Brain pericyte (primary cell): Measurements from ENCODE around the gene CD209.

Source experiments
- DNase-seq: peaks from one replicate; pipeline ENCODE4 v3.0.0-alpha.2; 2012; ENCODE audit warnings: low read depth, low spot score

CD209 gene

GRCh38 chr19:7738023-7738422, 9.3 kb downstream of the CD209 start:
- DNase-seq: no peak

DNA sequence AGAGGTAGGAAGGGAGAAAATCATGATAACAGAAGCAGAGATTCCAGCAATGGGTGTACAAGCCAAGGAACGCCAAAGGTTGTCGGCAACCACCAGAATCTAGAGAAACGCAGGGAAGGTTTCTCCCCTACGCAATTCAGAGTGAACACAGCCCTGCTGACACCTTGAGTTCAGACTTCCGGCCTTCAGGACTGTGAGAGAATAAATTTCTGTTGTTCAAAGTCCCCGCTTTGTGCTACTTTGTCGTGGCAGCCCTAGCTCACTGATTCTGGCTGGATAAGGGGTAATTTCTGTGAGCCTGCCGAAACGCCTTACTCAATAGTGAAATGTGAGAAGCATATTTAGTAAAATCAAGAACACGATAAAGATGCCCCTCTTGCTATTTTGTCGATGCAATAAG, 10.1 kb downstream of the CD209 start:
- no peak for DNase-seq

- no peak for DNase-seq
Observed at GRCh38 chr19:7736148-7736547, 11.2 kb downstream of the CD209 start.

DNA sequence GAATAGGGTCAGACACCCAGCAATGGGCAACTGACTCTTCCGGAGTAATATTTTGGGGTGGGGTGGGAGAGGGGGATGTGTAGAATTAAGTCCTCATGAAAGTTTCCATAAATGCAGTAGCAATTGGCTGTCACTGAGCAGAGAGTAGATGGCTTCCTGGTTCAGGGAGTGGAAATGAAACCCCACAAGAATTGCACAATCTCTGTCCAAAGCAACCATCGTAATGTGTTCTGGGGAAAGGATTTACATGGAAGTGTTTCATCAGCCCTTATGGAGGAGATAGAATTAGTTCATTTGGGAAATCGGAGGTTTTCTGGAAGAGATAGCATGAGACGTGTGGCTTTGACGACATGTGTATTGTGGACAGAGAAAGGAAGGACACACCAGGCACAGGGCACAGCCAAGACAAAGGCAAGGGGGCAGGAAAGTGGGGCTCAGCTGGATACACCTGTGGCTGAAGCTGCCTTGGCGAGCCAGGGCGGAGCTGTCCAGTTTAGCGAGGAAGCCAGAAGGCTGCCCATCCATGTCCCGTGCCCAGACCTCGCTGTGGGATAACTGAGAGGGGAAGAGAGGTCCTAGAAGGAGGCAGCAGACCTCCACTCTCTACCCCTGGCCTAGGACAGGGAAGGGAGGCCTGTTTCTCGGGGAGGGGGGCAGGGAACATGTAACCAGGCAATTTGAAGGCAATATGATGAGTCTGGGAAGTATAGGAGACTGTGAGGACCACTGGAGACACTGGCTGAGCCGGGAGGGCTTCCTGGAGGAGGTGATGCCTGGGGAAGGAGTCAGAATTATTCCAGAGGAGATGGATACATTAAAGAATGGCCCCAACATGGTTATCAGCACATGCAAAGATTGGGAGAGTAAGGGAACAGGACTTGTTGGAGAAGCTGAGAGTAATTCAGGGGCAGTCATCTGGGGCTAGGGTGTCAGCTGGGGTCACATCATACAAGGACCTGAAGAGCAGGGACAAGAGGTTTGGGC, 12.8 kb downstream of the CD209 start:
- no peak for DNase-seq

GRCh38 chr19:7733376-7733775, 14.0 kb downstream of the CD209 start:
- no peak for DNase-seq

DNA sequence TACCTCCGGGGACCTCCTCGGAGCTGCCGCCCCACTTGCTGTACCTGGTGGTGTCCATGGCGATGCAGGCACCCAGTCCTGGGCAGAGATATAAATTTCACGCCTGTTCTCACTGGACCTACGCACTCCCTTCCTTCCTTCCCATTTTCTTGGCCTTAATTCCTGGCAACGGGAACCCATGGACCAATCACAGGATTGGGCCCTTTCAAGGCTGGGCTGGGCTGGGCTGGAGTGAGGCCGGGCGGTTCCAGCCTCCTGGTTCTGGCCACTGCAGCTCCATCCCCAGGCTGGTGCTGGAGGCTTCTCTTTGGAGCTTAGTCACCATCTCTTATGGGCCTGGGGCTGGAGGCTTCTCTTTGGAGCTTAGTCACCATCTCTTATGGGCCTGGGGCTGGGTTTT, 15.3 kb downstream of the CD209 start, which contains the start of gene CLEC4G:
Gene CLEC4G, minus strand, starts transcription at position 66 of the 400 bp plus-strand sequence. Its CDS starts 8 bp downstream, at position 58.
- DNase-seq: no peak

DNA sequence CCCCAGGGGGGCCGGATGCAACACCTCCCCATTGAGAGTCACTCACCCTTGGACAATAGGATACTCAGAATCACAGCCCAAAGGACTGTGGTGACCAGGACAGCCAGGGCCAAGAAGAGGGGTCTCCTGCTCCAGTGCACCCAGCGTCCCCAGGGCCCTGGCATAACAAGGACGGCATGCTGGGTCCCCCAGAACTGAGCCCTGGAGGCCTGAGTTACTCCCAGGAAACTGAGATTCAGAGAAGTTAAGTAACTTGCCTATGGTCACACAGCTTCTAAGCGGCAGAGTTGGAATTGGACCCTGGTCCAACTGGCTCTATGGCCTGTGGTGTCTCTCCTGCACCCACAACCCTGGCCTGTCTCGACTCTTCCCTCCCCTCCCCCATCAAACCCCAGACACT, 15.7 kb downstream of the CD209 start:
- no peak for DNase-seq

GRCh38 chr19:7731218-7731595, 16.1 kb downstream of the CD209 start:
- no peak for DNase-seq

DNA sequence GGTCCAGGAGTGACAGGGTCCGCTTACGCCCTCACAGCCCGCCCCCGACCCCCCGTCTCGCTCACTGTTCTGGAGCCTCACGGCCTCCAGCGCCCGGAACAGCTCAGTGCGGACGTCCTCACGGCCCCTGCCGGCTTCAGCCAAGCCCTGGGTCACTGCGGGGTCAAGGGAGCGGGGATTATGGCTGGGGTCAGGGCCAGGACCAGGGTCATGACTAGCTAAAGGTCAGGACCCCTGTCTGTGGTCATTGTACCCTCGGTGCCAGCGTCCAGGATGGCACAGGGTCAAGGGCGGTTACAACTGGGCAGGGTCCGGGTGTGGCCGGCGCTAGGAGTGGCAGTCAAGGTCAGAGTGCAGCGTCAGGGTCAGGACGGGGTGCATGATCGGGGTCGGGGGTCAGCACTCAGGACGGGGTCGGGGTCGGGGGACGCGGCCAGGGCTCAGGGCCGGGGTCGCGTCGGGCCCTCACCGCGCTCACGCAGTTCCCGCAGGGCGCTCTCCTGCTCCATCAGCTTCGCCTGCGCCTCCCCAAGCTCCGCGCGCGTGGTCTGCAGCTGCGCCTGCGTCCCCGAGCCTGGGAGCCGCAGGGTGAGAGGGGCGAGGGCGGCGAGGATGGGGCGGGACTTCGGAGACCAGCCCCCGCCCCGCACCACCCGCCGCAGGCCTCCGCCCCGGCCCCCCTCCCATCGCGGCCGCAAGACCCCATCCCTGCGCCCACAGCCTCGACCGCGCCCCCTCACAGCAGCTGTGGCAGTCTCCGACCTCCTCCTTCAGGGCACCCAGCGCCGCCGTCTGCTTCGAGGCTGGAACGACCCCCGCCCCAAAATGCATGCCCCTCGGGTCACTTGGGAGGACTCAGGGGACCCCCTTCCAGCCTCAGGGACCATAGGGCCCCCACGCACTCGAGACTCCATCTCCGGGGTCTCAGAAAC, 16.8 kb downstream of the CD209 start:
- DNase-seq: no peak

DNA sequence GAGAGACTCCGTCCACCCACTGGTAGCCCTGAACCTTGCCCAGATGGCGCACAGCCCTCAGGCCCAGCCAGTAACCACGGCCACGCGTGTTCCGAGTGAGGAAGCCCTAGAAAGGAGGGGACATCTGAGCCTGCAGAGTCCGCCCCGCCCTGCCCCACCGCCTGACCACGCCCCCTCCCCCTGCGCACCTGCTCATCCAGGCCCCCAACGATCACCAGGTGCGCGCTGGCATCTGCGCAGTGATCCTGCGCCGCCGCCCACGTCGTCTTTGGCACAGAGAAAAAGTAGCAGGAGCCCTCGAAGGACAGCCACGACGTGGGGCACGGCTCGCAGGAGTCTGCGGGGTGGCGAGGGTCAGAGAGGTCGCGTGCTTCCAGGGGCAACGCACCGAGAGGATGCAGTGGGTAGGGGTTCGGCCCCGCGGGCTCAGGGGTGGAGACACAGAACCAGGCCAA, 17.5 kb downstream of the CD209 start:
- no peak for DNase-seq

DNA sequence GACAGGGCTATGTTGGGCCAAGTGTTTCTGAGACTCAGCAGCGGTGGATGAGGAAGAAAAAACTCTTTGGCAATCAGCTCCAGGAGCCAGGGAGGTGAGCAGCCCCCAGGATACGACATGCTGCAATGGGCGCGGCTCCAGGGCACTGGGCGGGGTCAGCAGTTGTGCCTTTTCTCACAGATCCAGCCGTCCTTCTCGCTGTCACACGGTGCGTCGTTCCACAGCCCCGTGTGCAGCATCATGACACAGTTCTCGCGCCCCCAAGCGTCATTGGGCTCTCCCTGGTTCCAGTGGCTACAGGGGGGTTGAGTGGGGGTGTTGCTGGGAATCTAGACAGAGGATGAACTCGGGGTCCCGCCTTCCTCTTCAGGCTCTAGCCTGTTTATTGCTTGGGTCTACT, 18.1 kb downstream of the CD209 start:
- DNase-seq: no peak

DNA sequence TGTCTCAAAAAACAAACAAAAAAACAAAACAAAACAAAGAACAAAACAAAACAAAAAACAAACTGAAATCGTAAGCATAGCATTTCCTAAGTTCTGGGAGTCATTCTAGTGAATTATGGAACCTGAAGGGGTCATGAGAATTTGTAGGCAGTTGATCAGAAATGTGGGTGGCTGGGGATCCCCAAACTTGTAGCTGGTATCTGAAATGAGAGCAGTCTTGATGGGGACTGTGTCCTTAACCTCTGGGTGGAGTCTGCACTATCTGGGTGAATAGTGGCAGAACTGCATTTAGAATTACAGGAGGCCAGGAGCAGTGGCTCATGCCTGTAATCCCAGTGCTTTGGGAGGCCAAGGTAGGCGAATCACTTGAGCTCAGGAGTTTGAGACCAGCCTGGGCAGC, 21.5 kb downstream of the CD209 start:
- DNase-seq: no peak

DNA sequence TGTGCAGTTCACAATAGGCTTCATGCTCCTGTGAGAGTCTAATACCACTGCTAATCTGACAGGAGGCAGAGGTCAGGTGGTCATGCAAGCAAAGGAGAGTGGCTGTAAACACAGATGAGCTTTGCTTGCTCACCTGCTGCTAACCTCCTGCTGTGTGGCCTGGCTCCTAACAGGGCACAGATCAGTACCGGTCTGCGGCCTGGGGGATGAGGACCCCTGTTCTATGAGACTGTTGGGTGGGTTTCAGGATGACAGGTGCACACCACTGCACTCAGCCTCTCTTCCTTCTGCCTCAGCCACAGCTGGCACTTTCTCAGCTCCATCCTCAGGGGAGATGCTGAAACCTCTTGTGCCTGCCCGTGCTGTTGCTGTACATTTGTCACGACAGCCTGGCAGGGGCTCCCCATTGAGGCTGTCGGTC, 25.1 kb downstream of the CD209 start:
- no peak for DNase-seq

DNA sequence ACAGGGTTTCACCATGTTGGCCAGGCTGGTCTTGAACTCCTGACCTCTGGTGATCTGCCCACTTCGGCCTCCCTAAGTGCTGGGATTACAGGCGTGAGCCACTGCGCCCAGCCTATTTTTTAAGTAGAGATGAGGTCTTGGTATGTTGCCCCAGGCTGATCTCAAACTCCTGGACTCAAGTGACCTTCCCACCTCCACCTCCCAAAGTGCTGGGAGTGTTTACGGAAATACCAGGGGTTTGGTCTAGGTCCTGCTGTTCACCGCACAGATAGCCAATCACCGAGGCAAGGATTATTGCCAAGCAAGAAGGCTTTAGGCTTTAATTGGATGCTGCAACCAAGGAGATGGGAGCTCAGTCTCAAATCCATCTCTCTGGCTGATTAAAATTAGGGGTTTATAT, 27.0 kb downstream of the CD209 start:
- no peak for DNase-seq

GRCh38 chr19:7718668-7719067, 28.7 kb downstream of the CD209 start:
- no peak for DNase-seq

- no peak for DNase-seq
Observed at GRCh38 chr19:7716762-7717161, 30.6 kb downstream of the CD209 start.

GRCh38 chr19:7715671-7716070, 31.7 kb downstream of the CD209 start:
- no peak for DNase-seq

DNA sequence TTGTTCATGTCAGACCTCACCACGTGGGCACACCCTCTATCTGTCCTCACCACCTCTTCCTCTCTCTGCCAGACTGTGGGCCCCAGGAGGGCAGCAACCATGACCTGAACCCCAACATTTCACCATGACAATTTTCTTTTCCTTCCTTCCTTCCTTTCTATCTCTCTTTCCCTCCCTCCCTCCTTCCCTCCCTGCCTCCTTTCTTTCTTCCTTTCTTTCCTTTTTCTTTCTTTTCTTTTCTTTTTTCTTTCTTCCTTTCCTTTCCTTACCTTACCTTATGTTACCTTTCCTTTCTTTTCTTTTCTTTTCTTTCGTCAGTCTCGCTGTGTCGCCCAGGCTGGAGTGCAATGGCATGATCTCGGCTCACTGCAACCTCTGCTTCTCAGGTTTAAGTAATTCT, 36.7 kb downstream of the CD209 start:
- DNase-seq: no peak

DNA sequence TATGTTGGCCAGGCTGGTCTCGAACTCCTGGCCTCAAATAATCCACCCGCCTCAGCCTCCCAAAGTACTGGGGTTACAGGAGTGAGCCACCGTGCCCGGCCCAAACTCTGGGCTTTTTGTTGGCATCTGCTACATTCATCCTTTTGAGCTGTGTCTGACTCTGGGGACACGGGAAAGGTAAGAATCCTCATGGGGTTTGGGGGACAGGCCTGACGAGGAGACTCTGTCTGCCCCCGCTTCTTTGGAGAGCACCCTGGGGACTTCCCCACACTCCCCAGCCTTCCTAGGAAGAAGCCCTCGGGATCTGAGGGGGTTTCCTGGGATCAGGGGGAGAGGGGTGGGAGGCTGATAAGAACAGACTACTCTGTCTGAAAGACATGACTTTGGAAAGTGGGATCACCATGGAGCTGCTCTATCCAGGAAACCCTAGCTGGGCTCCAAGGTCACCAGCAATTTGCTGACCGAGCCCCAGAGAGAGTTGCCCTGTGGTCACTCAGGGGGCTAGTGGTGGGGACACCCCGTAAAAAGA, 37.3 kb downstream of the CD209 start:
- no peak for DNase-seq

- no peak for DNase-seq
Observed at GRCh38 chr19:7706955-7707456, 40.3 kb downstream of the CD209 start.

DNA sequence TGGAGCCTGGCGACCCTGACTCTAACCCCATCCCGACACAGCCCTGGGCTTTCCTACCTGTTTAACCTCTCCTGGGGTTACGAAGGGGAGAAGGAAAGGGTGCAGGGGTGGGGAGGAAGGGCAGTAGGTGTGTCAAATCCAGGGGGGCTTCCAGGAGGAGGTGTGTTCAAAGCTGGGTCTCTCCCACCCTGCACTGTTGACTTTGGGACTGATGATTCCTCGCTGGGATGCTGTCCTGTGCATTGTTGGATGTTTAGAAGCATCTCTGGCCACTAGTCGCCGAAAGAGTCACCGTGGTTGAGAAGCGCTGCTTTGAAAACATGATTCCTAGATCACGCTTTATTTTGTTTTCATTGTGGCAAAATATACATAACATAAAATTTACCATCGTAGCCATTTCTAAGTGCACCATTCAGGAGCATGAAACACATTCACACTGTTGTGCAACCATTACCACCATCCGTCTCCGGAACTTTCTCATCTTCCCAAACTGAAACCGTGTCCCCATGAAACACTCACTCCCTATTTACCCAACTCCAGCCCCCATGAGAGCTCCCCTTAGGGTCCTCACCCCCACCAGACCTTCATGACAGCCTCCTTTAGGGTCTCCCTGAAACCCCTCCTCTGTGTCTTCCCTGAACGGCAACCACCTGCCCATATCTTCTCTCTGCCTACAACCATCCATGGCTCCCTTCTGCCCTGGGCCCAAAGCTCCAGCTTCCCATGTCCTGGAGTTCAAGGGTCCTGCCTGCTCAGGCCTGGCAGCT, 41.0 kb downstream of the CD209 start:
- DNase-seq: no peak
